ENCODE results near the gene BOD1. TPM values are rescaled to one million over a fixed set of nuclear protein-coding genes. Genes with fewer than 3 reads are reported as not detected.

BOD1 gene
- total and polyA plus RNA-seq, 9 of the 15 experiments (the other 6 are each of a cell fraction or from before 2014, with no cell fraction given), result 10.1 to 31.6 (median 22.6) TPM

DNA sequence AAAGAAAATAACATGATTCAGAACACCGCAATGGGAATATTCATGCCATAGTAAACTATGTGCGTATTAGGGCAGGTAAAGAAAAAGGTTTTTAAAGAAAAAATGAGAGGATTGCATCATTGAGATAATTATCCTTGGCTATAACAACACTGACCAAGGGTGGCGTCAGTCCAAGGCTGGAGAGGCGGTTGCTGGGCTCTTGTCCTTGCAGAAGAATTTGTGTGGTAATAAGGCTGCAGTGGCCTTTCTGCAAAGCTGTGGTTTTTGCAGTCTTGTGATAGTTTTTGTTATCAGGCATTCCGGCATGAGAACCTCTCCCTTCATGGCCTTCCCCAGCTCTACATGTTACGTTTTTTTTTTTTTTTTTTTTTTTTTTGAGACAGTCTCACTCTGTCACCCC is 14.0 kb downstream of the BOD1 start (continued):
- TF ChIP-seq, protein P1, sequence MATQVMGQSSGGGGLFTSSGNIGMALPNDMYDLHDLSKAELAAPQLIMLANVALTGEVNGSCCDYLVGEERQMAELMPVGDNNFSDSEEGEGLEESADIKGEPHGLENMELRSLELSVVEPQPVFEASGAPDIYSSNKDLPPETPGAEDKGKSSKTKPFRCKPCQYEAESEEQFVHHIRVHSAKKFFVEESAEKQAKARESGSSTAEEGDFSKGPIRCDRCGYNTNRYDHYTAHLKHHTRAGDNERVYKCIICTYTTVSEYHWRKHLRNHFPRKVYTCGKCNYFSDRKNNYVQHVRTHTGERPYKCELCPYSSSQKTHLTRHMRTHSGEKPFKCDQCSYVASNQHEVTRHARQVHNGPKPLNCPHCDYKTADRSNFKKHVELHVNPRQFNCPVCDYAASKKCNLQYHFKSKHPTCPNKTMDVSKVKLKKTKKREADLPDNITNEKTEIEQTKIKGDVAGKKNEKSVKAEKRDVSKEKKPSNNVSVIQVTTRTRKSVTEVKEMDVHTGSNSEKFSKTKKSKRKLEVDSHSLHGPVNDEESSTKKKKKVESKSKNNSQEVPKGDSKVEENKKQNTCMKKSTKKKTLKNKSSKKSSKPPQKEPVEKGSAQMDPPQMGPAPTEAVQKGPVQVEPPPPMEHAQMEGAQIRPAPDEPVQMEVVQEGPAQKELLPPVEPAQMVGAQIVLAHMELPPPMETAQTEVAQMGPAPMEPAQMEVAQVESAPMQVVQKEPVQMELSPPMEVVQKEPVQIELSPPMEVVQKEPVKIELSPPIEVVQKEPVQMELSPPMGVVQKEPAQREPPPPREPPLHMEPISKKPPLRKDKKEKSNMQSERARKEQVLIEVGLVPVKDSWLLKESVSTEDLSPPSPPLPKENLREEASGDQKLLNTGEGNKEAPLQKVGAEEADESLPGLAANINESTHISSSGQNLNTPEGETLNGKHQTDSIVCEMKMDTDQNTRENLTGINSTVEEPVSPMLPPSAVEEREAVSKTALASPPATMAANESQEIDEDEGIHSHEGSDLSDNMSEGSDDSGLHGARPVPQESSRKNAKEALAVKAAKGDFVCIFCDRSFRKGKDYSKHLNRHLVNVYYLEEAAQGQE (IDR thresholded peaks at IDR 0.05; ENCODE audit: borderline replicate concordance), result 0 out of 2 replicates have a peak, but pooled peaks have one; percentile 11
- TF ChIP-seq, protein P1 (CRISPR knock-in tag; IDR thresholded peaks at IDR 0.05; ENCODE audit: low read depth), result no peak
- TF ChIP-seq CCAR2 (IDR thresholded peaks at IDR 0.05; ENCODE audit: low read depth, low read length), result no peak

All from K562 (cell line).